GM19467 (cell line): Measurements from ENCODE around the gene ELMO3.

Source experiments
- ATAC-seq: cut with Tn5 transposase; IDR thresholded peaks from one replicate; pipeline ENCODE4 v1.9.1; 2021; ENCODE audit warnings: mild to moderate bottlenecking, moderate library complexity; ENCODE audit not compliant: unreplicated experiment

The ELMO3 gene, protein sequence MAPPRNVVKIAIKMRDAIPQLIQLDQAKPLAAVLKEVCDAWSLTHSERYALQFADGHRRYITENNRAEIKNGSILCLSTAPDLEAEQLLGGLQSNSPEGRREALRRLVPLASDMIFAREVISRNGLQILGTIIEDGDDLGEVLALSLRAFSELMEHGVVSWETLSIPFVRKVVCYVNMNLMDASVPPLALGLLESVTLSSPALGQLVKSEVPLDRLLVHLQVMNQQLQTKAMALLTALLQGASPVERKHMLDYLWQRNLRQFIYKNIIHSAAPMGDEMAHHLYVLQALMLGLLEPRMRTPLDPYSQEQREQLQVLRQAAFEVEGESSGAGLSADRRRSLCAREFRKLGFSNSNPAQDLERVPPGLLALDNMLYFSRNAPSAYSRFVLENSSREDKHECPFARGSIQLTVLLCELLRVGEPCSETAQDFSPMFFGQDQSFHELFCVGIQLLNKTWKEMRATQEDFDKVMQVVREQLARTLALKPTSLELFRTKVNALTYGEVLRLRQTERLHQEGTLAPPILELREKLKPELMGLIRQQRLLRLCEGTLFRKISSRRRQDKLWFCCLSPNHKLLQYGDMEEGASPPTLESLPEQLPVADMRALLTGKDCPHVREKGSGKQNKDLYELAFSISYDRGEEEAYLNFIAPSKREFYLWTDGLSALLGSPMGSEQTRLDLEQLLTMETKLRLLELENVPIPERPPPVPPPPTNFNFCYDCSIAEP

DNA sequence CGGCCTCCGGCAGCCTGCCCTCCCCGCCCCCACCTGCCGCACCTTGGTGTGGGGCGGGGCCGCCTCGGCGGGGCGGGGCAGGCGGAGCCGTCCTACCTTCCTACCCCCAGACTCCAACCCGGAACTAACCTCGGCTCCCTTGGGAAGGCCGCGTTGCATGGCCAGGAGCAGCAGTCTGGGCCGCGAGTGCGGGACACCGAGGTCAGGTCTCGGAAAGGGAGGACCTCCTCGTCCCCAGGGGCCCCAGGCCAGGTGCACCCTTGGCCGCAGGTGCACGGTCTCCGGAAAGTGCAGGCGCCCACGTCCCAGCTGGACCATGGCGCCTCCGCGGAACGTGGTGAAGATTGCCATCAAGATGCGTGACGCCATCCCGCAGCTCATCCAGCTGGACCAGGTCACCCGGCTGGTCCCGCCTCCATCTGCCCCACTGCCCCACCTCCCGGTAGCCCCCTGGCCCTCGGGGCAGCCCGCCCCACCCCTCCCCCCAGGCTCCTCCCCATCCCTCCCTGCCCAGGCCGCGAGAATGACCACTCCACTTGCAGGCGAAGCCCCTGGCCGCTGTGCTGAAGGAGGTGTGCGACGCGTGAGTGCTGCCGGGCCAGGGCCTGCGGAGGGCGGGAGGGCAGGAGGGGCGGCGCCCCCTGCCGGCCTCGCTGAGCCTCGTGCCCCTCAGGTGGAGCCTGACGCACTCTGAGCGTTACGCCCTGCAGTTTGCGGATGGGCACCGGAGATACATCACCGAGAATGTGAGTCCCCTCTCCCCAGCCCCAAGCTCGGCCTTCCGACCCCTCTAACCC lies at the start of gene ELMO3:
TSS of gene ELMO3 (plus strand) at position 121 of the 797 bp plus-strand sequence. CDS start at position 317, 196 bp downstream.
- no peak for ATAC-seq

DNA sequence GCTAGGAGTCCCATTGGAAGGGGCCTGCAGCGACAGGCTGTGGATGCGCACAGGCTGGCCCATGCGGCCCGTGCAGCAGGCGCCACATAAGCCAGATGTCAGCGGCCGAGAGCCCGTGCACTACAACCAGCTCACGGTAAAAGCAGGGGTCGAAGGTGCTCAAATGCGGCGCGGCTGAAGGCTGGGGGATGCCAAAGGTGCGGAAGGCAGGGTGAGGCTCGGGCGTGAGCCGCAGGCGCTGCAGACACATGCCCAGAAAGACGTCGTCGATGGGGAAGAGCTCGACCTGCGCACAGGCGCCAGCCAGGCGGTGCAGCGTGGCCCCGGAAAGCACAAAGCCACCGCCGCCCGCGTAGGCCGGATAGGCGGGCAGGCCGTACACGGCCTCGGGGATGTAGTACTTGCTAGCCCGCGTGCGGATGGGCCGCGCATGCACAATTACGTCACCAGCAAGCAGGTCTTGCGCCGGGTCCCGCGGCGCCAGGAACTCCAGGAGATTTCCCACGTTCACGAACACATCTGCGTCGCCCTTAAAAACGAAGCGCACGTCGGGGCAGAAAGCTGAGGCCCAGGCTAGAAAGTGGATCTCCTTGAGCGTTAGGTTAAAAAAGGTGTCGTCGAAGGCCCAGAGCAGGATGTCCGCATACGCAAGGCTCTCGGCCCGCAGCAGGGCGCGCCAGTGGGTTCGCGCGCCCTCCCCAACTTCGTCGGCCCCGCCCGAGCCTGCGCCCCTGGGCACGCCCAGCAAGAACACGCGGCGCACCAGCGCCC lies 49.5 kb upstream of the ELMO3 start:
- no peak for ATAC-seq

DNA sequence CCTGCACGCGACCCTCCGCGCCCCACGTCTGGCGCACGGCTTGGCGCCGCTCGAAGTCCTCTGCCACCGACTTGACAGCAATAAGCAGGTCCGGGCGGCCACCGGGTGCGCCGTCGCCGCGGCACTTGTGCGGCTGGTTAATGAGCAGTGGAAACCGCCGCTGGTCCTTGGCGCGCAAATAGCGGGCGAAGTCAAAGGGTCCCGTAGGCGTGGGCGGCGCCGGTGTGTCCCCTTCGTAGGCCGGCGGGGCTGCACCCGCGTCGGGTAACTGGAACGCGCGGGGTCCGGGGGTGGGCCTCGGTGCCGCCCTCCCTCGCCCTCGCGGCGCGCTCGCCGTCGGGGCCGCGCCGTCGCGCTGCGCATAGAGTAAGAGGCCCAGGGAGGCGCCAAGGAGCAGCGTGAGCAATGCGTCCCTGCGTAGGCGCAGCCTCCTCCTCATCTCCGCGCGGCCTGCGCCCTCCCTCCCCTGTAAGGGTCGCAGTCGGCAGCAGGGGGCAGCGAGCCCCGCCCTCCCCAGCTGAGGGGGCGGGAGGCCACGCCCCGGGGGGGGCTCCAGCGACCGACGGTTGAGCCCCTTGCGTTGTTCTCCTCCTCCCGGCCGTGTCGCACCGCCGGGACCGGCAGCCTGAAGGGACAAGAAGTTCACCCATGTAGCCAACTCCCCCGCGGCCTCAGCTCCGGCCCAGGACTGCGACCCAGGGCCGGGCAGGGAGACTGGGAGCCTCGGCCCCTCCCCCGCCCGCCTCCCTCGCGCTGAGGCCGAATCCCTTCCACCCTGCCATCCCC lies 48.7 kb upstream of the ELMO3 start:
- no peak for ATAC-seq

DNA sequence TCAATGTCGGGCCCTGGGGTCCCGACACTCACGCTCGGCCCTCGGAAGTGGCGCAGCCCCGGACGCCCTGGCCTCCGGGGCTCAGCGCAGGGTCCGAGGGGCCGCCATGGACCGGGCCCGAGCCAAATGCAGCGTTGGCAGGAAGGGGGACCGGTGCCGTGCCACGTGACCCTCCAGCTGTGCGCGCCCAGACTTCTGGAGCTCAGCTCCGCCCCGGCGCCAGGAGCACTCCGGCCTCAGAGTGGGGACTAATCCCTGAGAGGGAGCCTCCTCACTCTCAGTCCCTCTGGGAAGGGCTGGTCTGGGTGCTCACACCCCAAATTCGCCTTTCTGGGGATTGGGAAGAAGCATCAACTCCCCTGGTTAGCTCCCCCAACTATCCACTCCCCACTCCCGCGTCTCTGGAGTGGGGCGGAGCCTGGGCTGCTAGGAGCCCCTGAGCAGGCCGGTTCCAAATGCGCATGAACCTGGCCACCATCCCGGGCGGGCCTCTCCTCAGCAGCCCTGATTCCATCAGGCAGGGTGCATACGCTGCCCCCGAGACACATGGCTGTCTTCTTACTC lies 48.0 kb upstream of the ELMO3 start, which contains the start of gene B3GNT9:
TSS of gene B3GNT9 (minus strand) at position 166 of the 564 bp plus-strand sequence. CDS start 513 bp downstream, outside the sequence.
- no peak for ATAC-seq

DNA sequence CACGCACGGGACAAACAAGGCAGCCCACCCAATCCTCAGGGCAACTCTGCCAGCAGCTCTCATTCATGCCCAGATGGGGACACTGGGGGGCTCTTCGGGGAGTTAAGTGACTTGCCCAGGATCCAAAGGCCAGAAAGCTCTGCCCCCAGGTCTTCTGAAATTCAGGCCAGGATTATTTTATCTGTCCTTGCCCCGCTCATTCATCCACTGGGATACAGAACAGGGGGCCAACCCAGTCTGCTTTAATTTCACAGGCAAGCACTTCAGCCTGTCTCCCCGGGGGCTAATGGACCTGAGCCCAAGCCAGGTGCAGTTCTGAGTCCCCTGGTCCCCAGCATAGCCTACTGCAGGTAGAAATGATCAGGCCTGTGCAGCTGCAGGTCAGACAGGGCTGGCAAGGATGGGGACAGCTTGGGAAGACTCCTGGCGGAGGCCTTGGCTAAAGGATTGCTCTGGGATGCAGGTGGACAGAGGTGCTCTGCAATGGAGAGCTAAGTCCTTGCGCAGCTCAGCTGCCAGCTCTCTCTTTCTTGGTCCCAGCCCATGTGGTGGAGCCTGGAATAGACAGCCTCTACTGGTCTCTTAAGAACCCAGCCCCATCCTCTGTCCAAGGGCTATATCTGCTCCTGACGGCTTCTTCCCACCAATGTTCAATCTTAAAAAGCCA lies 47.4 kb upstream of the ELMO3 start:
- ATAC-seq: no peak

DNA sequence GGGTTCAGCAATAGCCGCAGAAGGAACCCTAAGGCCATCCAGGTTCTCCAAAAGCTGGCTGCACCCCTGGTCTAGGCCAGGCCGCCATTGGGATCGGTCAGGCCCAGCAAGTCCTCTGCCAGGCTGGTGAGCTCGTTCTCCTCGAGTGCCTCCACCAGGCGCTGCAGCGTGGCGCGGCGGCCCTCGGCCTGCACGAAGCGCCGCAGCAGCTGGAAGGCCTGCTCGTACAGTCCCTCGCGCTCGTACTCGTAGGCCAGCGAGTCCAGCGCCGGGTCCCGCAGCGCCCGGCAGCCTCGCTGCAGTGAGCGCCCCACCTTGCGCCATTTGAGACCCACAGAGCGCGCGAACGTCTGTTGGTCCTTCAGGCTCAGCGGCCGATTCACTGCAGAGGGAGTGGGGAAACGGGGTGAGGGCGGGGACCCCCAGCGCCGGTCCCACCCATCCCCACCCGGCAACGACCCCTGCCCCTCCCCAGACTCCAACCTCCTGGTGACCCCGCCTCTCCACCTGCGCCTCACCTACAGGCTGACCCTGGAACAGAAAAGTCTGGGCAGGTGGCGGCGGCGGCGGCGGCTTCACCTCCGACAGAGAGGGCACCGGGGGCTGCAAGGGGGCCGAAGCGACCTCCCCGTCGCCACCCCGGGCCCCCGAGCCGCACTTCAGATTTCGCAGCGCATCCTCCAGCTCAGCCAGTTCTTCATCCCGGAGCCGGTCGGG lies 44.2 kb upstream of the ELMO3 start:
- ATAC-seq: no peak

DNA sequence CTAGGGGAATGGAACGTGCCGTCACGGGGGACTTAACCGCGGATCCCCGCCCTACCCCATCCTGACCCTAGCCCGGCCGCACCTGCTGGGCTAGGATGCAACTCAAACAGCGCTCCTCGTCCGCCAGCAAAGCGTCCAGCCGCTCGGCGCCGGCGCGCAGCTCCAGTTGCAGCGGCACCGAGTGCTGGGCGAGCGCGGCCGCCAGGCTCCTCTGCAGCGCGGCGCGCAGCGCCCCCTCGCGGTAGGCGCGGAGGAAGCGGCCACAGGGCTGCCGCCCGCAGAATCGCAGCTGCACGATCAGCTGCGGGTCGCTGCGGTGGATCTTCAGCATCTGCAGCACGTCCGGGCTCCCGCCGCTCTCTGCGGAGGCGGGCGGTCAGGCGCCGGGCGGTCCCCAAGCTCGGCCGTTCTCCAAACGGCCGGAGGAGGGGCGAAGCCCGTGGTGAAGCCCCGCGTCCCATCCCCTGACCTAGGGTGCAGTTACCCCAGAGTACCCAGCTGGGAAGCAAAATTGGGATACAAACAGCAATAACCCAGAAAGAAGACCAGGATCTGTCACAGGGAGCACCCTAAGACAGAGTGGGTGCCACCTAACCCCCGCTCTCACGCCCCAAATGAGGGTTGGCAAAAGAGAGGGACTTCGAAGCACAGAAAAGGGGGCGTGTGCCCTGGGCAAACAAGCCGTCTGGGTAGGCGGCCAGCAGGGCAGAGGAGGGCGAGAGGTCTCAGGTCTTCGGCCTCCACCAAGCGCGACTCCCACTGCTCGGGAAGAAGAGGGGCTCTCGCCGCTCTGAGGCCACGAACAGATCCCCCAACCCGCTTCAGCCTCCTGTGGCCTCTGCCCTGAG lies 43.4 kb upstream of the ELMO3 start:
- ATAC-seq: no peak

DNA sequence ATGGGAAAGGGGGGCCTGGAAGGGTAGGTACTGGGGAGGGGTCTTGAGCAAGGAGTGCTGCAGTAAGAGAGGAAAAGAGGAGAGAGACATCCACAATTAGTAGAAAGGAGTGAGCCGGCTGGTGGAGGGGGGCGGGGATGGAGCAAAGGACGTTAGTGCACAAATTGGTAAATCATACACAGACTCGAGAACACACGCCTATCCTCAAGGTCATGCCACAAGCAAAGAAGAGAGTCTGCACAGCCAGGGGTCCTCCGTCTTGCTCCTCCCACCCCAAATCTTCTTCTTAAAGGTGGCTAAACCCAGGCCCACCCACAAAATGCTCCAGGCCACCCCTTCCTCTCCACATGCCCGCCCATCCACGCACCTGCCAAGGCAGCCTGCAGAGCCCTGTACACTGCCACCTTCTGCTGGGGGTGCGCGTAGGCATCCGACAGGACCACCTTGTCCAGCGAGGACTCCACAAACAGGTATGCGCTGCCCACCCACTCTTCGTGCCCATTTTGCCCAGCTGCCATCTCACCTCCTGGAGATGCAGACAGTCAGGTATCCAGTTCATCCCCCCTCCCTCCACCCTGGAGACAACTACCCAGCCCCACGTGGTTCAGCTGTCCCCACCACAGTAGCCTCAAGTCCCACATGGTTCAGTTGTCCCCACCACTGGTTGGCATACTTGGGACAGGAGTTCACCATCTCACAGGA lies 42.6 kb upstream of the ELMO3 start:
- no peak for ATAC-seq

DNA sequence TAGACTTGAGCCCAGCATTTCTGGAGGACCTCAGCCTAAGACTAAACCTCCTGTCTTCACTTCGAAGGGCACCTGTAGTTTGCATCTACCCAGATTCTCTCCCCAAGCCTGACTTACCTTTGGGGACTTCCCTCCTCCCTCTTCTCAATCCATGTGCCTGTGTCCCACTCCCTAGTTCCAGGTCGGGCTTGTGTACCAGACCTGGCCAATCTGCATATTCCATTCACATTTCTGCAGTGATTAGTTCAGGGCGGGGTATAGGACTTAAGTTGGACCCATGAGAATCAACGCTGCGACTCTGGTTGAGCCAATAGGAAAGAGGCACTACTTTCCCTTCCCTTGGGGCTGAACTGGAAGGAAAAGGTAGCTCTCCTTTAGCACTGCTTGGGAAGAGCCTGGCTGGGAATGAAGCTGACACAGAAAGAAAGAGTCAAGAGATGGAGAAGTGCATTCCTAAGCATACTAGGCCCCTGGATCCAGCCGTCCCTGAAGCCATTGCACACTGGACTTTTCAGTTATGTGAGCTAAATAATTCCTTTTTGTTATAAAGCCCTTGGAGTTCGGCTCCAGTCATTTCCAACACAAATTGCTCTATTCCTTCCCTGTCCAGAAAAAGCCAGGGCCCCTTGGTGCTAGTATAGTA lies 41.7 kb upstream of the ELMO3 start:
- ATAC-seq: no peak

DNA sequence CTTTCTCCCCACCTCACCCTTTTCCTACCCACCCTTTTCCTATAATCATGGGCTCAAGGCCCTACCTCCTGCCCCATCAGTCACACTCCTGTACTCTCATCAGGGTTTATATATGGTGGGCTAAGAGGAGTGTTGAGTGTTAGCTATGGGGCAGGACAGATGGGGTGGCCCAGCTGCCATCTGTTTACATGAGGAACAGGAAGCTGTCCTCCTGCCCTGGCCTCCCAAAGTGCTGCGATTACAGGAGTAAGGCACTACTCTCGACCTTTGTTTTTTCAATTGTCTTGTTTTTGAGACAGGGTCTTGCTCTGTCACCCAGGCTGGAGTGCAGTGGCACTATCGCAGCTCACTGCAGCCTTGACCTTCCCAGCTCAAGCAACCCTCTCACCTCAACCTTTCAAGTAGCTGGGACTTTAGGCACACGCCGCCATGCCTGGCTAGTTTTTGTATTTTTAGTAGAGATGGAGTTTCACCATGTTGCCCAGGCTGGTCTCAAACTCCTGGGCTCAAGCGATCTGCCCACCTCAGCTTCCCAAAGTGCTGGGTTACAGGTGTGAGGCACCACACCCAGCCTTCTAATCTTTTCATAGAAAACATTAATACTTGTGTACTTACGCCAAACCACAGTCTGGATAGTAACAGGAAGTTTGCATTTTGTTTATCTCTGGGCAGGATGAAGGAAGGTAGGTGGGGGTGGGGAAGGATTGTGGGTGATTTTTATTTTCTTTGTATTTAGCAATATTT lies 40.9 kb upstream of the ELMO3 start:
- no peak for ATAC-seq

DNA sequence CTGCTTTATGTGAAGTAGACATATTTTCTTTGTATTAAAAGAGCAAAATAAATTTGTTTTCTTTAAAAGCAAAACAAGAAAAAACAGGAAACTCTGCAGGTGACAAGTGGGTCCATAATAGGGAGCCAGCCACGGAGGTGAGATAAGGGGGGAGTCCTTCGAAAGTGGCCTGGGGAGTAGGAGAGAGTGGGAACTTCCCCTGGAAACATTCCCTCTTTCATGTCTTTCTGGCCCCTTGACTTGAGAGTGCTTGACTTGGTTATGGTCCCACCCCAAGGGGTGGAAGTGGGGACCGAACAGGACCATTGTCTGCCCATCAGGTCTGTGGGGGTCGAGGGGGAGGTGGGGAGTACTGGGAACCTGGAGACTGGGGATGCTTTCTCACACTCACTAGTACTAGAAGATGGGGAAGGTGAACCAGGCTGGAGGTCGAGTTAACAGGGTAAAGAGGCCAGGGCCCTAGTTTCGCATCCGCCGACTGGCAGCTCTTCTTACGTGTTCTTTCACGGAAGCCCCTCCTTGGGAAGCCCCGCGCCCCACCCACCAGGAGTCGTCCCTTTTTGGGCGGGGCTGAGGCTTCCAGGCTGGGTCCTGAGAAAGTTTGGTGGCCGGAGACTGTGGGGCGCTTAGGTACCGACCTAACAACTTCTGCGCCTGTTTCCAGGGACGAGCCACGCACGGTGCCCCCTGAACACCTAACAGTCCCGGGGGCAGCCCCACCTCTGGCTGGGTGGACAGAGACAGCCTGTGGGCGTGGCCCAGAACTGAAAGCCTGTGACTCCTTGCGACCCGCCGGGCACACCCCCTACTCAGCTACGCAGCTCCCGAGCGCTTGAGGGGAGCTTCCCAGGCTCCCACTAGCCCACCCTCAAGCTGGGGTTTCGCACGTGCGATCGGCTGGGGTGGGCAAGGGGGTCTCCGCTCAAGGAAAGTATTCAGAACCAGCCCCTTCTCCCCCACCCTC lies 40.0 kb upstream of the ELMO3 start:
- ATAC-seq: peak; percentile 30

DNA sequence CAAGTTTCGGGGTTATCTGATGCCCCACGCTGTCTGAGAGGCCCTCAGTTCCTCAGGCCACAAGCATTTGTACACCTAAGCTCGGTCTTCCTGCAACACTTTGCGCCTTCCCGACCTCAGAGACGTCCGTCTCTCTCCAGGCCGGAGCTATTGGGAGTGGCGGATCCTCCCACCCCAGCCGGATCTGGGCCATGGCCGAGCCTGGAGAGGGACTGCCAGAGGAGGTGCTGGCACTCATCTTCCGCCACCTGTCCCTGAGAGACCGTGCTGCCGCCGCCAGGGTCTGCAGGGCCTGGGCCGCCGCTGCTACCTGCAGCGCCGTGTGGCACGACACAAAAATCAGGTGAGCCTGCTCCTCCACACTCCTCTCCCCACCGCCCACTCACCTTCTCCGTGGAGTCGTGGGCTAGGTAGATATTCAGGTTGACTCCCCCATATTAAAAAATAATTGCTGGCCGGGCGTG lies 37.3 kb upstream of the ELMO3 start:
- ATAC-seq: no peak

DNA sequence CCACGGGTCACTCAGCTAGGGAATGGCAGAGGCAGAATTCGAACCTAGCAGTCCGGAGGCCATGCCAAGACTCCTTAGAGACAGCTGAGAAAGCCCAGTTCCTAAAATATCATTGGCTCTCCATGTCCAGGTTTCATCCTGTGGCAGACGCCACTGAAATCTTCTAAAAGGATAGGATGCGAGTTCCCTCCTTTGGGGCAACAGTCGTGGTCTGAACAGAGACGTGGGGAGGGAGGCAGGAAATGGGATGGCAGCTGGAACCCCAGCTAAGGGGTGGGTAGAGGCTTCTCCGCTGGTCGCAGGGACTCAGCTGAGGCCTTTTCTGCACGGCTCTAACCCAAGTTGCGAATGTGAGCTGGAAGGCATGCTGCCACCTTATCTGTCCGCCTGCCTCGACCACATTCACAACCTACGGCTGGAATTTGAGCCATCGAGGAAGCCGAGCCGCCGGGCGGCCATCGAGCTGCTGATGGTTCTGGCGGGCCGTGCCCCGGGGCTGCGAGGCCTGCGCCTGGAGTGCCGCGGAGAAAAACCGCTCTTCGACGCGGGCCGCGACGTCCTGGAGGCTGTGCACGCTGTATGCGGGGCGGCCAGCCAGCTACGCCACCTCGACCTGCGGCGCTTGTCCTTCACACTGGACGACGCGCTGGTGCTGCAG lies 36.3 kb upstream of the ELMO3 start:
- no peak for ATAC-seq
